GM19099 (cell line): ENCODE results near the gene MACIR.

Experiments used
- POLR2A ChIP-seq: IDR thresholded peaks from 3 replicates; pipeline ENCODE4 v1.6.1; 2011; ENCODE audit warnings: low read depth; ENCODE audit not compliant: insufficient read length; ENCODE audit errors: extremely low read depth

The MACIR gene

DNA sequence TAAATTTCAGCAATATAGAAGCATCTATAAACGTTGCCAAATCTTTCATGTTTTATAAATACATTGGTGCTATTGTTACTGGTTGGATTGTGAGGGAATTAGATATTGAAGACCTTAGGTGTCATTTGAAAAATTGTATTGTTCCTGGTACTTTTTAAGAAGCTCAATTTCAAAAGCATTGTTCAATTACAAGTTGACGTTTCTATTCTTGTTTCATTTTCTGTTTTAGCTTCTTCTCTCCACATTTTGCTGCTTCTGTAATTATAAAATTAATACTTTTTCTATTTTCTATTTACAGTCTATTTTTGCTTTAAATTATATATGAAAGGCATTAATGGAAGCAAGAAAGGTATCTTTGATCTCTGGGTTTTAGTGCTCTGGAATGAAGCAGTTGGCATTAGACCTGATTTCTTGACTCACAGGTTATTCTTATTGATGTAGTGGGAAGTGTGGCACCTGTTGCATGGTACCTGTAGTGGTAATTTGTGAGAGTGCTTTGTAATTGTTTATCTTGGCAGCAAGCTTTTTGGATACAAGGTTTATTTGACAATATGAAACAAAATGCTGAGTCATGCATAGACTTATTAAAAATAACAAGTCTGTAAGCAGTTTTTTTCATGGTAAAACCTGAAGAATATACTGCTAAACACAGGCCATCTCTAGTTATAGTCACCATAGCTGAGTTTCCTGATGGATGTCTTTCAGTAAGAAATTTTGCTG, 13.2 kb downstream of the MACIR start:
- TF ChIP-seq POLR2A, result no peak

DNA sequence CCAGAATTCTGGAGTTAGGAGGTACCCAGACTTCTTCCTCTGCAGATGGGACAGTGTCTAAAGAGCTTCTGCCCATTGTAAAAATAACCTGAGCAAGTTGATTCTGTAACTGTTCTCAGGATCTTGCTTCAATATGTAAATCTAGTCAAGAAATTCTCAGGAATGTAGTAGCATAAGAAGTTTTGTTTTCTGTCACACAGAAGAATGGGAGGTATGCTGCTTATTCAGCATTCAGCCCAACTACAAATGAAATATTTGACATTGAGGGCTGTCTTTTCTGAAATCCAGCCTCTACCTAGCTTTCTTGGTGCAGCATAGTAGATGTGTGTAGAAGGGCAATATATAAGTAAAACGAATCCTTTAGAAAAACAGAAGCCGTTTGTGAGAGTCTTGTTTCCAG, 13.8 kb downstream of the MACIR start:
- TF ChIP-seq POLR2A, result no peak

DNA sequence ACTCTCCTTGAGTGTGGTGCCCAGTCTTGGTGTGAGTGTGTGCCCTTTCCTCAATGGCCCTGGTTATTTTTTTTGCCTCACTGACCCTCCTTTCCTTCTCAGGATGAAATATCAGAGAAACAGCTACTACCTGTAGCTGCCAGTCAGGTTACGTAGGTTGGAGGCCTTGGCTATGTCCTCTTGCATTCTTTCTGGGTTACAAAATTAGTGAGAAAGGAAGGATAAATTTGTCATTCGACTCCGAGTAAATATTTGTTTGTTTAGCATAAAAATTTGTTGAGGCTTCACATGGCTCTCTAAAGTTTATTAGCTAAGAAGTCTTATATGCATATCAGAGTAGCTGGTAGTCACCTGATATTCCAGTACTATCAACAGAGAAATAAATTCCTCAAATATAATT, 15.4 kb downstream of the MACIR start:
- no peak for TF ChIP-seq POLR2A

DNA sequence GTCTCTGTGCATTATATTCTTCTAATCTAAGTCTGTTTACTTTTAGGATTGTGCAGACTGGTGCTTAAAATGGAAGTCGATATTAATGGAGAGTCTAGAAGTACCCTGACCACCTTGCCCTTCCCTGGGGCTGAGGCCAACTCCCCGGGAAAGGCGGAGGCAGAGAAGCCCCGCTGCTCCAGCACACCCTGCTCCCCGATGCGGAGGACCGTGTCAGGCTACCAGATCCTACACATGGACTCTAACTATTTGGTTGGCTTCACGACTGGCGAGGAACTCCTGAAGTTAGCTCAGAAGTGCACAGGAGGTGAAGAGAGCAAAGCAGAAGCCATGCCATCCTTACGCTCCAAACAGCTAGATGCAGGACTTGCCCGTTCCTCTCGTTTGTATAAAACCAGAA, 17.3 kb downstream of the MACIR start:
- no peak for TF ChIP-seq POLR2A

DNA sequence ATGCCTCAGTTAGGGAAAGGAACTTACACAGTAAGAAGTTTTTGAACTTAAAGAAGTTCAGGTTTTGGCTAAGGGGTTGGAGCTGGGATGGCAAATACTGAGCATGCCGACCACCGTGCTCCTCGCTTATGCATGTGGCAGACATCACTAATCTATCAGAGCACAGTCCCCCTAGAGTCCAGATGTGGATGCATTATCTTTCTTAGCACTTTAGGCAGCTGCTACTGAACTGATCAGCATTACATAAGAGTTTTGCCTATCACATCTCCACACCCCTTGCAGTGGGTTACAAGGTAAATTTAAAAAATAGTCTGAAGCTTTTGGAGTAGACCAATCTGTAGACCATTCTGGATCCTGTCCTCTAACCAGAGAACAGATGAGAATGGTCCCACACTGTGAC, 22.4 kb downstream of the MACIR start:
- TF ChIP-seq POLR2A, result no peak

DNA sequence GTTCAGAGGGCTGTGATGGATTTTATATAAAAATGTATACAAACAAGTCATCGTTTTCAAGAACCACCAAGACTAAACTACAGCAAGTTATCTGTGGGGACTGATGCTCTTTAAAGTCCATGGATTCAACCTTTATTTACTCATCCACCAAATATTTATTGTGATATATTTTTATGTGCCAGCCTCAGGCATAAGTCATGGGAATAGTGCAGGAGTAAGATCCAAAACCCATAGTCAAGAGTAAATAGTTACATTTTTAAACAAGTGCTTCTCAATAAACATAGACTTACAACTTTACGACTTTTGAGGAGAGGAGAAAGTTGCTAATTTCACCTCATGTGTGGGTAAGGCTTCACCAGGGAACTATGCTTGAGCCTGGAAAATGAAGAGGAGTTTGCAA, 24.6 kb downstream of the MACIR start:
- no peak for TF ChIP-seq POLR2A

DNA sequence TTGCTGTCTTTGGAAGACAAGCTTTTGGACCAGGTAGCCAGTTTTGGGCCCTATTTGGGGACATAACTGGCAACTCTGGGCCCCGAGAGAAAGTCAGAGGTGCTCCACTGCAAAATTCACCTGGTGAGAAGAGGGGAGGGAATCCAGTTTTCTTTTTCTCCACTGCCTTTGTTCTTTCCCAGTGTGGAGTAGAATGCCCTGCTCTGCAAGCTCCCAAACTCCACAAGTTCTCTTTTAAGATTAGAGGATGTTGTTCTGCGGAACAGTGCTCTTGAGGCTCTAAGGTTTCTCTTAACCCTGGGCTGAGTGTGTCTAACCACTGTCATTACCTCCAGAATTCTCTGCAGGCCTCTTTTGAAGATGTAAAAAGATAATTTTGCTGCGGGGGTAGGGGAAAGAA, 25.3 kb downstream of the MACIR start:
- TF ChIP-seq POLR2A, result no peak

DNA sequence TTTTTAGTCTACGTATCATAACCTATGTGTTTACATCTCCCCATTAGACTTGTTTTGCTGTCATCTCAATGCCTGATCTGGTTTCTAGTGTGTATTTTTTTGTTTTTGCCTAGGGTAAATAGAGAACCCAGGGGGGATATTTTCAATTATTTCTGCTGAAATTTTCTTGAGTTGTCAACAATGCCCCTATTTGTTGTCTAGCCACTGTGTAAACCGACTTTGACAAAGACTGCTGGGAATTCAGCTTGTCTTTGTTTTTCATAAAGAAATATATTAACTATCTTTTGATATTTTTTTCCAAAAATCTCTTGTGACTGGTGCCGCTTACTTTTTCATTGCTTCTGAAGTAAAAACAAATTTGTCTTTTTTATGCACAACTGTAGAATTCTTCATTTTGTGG, 28.1 kb downstream of the MACIR start:
- no peak for TF ChIP-seq POLR2A

DNA sequence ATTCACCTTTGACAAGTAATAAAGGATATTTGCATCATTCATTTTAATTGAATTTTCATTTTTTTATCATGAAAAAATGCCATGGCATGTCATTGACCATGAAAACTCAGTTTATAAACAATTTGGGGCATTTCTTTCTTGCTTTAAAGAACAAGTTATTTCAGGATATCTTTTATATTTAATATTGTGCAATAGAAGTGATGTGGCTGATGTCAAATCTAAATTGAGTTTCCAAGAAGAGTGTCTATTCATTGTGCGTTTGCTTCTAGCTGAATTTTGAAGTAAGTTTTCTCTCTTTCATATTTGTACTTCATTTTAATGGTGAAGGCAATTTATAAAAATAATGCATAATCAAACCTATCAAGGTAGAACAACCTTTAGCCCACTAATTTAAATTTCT, 30.5 kb downstream of the MACIR start:
- TF ChIP-seq POLR2A, result no peak

DNA sequence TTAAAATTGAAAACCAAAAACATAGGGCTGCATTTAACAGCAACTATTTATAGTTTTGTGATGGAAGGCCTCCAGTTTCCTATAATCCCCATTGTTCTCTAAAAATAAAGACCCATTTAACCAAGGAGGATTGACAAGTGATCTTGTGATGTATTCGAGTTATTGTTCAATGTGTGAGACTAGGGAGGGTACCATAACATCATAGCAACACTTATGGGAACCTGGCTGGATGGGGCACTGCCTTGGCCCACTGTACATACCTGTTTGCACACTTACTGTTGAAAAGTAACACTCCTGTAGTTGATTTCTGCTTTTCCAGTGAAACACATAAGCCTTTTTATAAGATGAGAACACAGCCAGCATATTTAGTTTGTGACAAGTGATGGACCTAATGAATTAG, 32.3 kb downstream of the MACIR start:
- TF ChIP-seq POLR2A, result no peak

DNA sequence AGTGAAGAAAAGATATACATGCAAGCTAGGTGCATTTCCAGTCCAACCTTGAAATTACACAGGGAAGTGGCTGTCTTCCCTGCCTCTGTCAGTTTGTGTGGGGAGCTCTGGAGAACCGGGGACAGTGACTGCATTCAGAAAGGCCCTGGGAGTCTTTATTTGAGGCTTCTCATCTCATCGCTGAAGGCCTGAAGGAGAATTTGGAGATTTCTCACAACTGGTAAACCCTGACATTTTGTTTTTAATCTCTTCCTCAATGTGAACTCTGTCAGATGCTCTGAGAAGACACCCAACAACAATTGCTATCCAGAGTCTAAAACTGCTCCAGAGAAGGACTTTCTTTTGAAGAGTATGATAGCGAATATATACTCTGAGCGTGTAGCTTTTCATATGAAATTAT, 33.0 kb downstream of the MACIR start:
- no peak for TF ChIP-seq POLR2A

DNA sequence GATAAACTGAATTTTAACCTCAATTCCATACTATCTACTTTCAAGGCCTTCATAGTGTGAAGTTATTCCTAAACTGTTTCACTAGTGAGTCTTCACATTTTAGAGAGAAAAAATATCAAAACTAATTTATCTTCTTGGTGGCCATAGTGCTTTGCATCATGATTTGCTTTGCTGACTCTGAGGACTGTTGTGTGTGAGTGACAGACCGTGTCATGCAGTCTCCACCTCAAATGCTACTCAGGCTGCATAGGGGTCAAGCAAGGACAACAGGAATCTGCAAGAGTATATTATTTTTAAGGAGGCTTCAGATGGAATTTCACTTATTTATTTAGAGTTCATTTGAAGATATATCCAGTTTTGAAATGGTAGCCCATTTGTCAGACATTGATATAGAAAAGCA, 34.5 kb downstream of the MACIR start:
- TF ChIP-seq POLR2A, result no peak

DNA sequence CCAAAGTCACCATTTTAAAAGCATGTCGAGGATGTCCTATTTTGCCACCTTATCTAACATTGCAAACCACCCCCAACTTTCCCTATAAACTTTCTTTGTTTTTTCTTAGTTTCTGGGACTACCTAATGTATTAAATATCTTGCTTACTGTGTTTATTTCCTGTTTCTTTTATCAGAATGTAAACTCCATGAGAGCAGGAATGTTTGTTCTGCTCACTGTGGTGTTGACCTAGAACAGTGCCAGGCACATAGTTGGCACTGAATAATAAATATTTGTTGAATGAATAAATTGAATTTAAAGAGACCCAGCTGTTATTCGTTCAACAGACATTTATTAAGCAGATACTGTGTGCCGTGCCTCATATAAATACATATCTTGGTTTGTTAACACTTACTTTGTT, 35.2 kb downstream of the MACIR start:
- TF ChIP-seq POLR2A, result no peak

DNA sequence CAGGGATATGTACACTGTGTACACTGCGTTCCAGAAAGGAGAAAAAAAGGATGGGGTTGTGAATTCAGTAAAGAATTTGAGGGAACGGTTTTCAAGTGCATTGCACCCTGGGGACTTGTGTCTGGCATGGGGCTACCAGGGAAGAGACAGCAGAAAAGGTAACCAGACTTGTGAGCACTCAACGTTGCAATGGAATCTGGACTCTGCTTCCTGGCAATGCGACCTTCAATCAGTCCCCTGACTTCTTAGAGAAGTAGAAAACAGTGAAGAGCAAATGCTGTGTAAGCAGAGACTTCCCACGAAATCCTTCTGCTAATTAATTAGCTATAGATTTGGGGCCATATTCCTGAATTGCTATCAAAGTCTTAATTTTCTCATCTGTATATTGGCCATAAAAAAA, 36.3 kb downstream of the MACIR start:
- TF ChIP-seq POLR2A, result no peak

DNA sequence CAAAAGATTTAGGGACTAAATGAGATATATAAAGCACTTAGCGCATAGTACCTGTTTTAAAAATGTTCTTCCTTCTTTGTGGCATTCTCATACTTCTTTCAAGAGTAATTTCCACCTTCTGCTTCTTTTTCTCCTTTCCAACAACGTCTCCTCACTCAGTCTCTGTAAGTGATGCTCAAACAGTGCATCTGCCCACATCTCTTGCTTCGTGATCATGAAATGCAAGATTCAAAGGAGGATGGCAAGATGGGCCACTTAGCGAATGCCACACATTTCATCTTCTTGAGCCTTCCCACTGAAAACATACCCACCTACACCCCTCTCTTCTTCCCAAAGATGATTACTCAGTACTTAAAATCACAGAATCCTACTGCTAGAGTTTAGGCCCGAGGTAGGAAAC, 36.9 kb downstream of the MACIR start:
- TF ChIP-seq POLR2A, result no peak

DNA sequence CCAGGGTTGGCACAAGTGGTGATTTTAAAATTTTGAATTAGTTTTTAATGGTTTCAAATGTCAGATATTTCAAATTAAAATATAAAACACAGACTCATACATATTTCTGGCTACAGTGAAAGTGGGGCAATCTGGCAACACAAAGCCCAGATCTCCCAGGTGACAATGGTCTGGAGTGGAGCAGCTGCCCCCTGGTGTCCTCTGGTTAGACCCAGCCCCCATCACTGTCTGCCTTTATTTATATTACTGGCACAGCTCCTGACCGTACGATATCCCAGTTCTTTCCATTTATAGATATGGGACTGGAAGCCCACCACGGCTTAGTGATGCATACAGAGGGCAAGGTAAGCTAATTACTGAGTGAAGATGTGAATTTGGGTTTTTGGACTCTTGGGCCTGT, 37.3 kb downstream of the MACIR start:
- TF ChIP-seq POLR2A, result no peak

DNA sequence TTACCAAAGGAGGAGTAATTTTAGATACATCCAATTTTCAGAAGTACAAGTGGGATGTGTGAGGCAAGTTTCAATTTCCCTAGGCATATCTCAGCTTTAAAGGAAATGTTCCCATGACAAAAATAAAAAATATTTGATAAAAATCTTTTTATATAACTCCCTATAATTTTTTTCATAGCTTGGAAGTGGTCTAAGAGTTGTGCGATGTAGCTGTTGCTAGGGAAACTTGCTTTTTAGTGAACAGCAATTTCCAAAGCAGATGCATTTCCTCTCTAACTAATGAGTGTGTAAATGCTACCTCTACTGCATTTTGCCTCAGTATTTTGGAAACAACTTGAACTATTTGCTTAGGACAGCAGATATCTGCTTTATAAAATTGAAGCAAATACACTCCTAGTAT, 39.6 kb downstream of the MACIR start:
- no peak for TF ChIP-seq POLR2A

DNA sequence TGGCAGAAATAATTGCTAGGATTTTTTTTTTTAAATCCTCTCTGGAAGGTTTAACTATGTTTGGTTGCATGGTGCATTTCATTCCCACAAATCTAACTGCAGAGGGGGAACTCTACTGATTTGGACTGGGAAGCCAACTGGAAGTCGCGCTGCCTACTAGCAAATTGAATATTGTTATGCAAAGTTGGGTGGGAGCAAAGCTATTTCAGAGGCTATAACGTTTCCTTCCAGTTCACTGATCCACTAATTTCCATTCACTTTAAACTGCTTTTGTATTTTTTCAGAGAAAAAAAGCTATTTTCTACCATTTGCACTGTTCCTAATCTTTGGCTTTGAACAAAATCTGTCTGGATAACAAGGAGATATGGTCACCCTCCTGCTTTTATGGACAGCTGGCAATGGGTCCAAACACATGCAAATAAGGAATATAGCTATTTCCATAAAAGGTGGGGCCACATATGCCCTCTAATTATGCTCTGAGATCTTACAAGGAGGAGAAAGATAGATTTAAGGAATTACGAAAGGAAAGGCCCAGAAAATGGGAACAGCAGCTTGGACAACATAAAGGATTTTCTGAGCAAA, 40.1 kb downstream of the MACIR start:
- TF ChIP-seq POLR2A, result no peak

DNA sequence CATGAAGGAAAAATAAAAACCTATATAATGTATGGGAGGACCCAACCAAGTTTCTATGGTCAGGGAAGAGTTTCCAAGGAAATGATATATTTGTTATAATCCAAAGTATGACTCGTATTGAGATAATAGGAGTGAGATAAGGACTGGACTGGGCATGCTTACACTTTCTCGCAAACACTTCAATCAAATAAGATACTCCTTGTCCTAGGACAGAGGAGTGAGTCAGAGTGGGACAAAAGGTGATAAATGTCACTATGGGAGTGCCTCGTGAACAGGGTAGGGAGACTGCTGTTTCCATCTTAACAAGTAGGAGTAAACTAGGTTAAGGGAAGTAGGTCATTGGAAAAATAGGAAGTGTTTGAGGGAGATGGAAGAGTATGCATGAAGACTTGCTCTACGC, 47.2 kb downstream of the MACIR start:
- TF ChIP-seq POLR2A, result no peak
